Kidney tubule cell (primary cell): Measurements from ENCODE around the gene DPEP2.
"Not testable (repeated sequence)": the region's sequence is repeated elsewhere in the genome, so short reads cannot be mapped to it uniquely, and the experiment has no call there.

Experiments used
- DNase-seq: peaks from one replicate; pipeline ENCODE4 v3.0.0-alpha.2; 2018; ENCODE audit warnings: low spot score

The DPEP2 gene

GRCh38 chr16:68005211-68005610 is 5.9 kb upstream of the DPEP2 start:
- DNase-seq: no peak

- no peak for DNase-seq
Observed at GRCh38 chr16:68003031-68003430, 3.7 kb upstream of the DPEP2 start.

GRCh38 chr16:68000450-68000849 is 1.2 kb upstream of the DPEP2 start:
- DNase-seq: no peak

GRCh38 chr16:67999985-68000384 is 701 bp upstream of the DPEP2 start:
- no peak for DNase-seq

- DNase-seq: not testable (repeated sequence)
Observed at GRCh38 chr16:67998231-67998778, 979 bp downstream of the DPEP2 start.

GRCh38 chr16:67996666-67997065 is 2.6 kb downstream of the DPEP2 start:
- no peak for DNase-seq

- DNase-seq: no peak
Observed at GRCh38 chr16:67995423-67995822, 3.9 kb downstream of the DPEP2 start.

GRCh38 chr16:67994040-67994408 is 5.3 kb downstream of the DPEP2 start:
- DNase-seq: not testable (repeated sequence)

GRCh38 chr16:67993207-67994039 is 5.9 kb downstream of the DPEP2 start:
- peak; percentile 73 for DNase-seq

GRCh38 chr16:67992661-67993206 is 6.5 kb downstream of the DPEP2 start:
- no peak for DNase-seq

GRCh38 chr16:67990018-67990386 is 9.3 kb downstream of the DPEP2 start:
- no peak for DNase-seq

GRCh38 chr16:67989322-67990017 is 9.8 kb downstream of the DPEP2 start:
- no peak for DNase-seq

GRCh38 chr16:67988675-67989074 is 10.6 kb downstream of the DPEP2 start:
- no peak for DNase-seq

GRCh38 chr16:67987460-67988160 is 11.7 kb downstream of the DPEP2 start:
- peak; percentile 13 for DNase-seq

GRCh38 chr16:67986949-67987348 is 12.3 kb downstream of the DPEP2 start:
- DNase-seq: no peak

- DNase-seq: no peak
Observed at GRCh38 chr16:67982011-67982696, 17.1 kb downstream of the DPEP2 start.

GRCh38 chr16:67979955-67980678 is 19.2 kb downstream of the DPEP2 start, which contains the start of gene DPEP3:
Gene DPEP3, minus strand, starts transcription at chr16:67980499. Its CDS starts 119 bp downstream, at chr16:67980380.
- DNase-seq: no peak

- DNase-seq: no peak
Observed at GRCh38 chr16:67977469-67978227, 21.6 kb downstream of the DPEP2 start.

GRCh38 chr16:67977005-67977404 is 22.3 kb downstream of the DPEP2 start:
- no peak for DNase-seq

- no peak for DNase-seq
Observed at GRCh38 chr16:67976205-67976604, 23.1 kb downstream of the DPEP2 start.
